GM12872 (cell line): ENCODE results near the gene NUDT13.

Experiments
- CTCF ChIP-seq: IDR thresholded peaks from 3 replicates; pipeline ENCODE4 v1.5.1; 2011; ENCODE audit warnings: low read depth, mild to moderate bottlenecking, low read length, moderate library complexity; ENCODE audit not compliant: insufficient read depth

The NUDT13 gene

GRCh38 chr10:73110345-73110849 lies at the start of gene NUDT13:
TSS of gene NUDT13 (plus strand) at chr10:73110455. CDS start at chr10:73114366, 3,911 bp downstream.
- TF ChIP-seq CTCF, result no peak

- TF ChIP-seq CTCF, result peak; percentile 47
These were observed 49.3 kb upstream of the NUDT13 start for GRCh38 chr10:73060738-73061635.

- no peak for TF ChIP-seq CTCF
These were observed 48.5 kb upstream of the NUDT13 start for GRCh38 chr10:73061743-73062142.

- no peak for TF ChIP-seq CTCF
These were observed 44.8 kb upstream of the NUDT13 start for GRCh38 chr10:73065441-73065840.

GRCh38 chr10:73073627-73074026 lies 36.6 kb upstream of the NUDT13 start:
- no peak for TF ChIP-seq CTCF

GRCh38 chr10:73075829-73076228 lies 34.4 kb upstream of the NUDT13 start:
- no peak for TF ChIP-seq CTCF

GRCh38 chr10:73076360-73077183 lies 33.7 kb upstream of the NUDT13 start:
- TF ChIP-seq CTCF, result no peak
